HCT116 (cell line): ENCODE results near the gene ETAA1.

Experiments
- ELF1 ChIP-seq: IDR thresholded peaks from 2 replicates; pipeline ENCODE4 v1.6.1; 2012; ENCODE audit warnings: low read depth, borderline replicate concordance
- POLR2A ChIP-seq: IDR thresholded peaks from 2 replicates; pipeline ENCODE4 v1.7.0; 2011; ENCODE audit warnings: borderline replicate concordance; ENCODE audit not compliant: insufficient read depth, insufficient read length; ENCODE audit errors: extremely low read depth
- POLR2AphosphoS5 ChIP-seq: IDR thresholded peaks from 2 replicates; pipeline ENCODE4 v1.6.1; 2011; ENCODE audit warnings: mild to moderate bottlenecking, low read depth, low read length, moderate library complexity
- RAD21 ChIP-seq: IDR thresholded peaks from 2 replicates; pipeline ENCODE4 v1.6.1; 2012; ENCODE audit warnings: low read depth, mild to moderate bottlenecking
- ZNF274 ChIP-seq: fragments of 200-500 bp; sonication (Bioruptor generic); IDR thresholded peaks from 2 replicates; pipeline ENCODE4 v1.6.1; 2014; ENCODE audit warnings: mild to moderate bottlenecking, low read depth, low read length, inconsistent platforms
- TF ChIP-seq, protein P1 (sequence below), 3 experiments: fragments of 200-600 bp in 1 of 3; sonication (generic) in 1 of 3; IDR thresholded peaks in 2 of 3; conservative IDR thresholded peaks in 1 of 3; 2 replicates each; pipeline ENCODE4 v1.5.1; 2012 to 2017; ENCODE audit warnings: low read depth in 2 of 3, low read length in 2 of 3, antibody characterized with exemption in 1 of 3, borderline replicate concordance in 1 of 3, control low read depth in 1 of 3, mild to moderate bottlenecking in 1 of 3, mixed read lengths in 1 of 3, mixed run types in 1 of 3, moderate library complexity in 1 of 3; ENCODE audit not compliant: insufficient read depth in 1 of 3
- TF ChIP-seq, protein P2 (sequence below): IDR thresholded peaks from 2 replicates; pipeline ENCODE4 v1.6.1; 2012; ENCODE audit warnings: low read depth

DNA sequence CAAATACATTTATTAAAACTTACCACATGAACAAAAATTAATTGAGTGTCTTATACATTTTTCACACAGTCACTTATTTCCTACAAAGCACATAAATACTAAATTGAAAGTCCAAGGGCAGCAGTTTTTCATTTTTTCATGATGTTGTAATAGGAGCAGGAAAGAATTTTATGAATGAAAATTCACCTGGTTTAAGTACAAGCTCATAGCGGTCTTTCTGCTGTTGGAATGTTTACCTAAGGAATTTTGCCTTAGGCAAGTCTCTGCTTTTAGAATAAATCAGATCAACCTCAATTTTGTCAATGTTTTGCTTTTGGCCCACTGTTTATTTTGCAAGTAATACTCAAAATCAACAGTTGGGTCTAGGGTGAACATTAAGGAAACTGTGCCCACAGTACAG, 40.0 kb downstream of the ETAA1 start:
- TF ChIP-seq ZNF274 (no peak), POLR2AphosphoS5 (no peak), RAD21 (no peak), ELF1 (no peak), POLR2A (no peak)
- TF ChIP-seq, protein P1, sequence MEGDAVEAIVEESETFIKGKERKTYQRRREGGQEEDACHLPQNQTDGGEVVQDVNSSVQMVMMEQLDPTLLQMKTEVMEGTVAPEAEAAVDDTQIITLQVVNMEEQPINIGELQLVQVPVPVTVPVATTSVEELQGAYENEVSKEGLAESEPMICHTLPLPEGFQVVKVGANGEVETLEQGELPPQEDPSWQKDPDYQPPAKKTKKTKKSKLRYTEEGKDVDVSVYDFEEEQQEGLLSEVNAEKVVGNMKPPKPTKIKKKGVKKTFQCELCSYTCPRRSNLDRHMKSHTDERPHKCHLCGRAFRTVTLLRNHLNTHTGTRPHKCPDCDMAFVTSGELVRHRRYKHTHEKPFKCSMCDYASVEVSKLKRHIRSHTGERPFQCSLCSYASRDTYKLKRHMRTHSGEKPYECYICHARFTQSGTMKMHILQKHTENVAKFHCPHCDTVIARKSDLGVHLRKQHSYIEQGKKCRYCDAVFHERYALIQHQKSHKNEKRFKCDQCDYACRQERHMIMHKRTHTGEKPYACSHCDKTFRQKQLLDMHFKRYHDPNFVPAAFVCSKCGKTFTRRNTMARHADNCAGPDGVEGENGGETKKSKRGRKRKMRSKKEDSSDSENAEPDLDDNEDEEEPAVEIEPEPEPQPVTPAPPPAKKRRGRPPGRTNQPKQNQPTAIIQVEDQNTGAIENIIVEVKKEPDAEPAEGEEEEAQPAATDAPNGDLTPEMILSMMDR (IDR thresholded peaks at IDR 0.05 in 2 of 3, conservative IDR thresholded peaks at IDR 0.05 in 1 of 3; ENCODE audit: borderline replicate concordance in 1 of 3, insufficient read depth in 1 of 3, low read depth in 2 of 3, low read length in 2 of 3), result no peak
- TF ChIP-seq, protein P2, sequence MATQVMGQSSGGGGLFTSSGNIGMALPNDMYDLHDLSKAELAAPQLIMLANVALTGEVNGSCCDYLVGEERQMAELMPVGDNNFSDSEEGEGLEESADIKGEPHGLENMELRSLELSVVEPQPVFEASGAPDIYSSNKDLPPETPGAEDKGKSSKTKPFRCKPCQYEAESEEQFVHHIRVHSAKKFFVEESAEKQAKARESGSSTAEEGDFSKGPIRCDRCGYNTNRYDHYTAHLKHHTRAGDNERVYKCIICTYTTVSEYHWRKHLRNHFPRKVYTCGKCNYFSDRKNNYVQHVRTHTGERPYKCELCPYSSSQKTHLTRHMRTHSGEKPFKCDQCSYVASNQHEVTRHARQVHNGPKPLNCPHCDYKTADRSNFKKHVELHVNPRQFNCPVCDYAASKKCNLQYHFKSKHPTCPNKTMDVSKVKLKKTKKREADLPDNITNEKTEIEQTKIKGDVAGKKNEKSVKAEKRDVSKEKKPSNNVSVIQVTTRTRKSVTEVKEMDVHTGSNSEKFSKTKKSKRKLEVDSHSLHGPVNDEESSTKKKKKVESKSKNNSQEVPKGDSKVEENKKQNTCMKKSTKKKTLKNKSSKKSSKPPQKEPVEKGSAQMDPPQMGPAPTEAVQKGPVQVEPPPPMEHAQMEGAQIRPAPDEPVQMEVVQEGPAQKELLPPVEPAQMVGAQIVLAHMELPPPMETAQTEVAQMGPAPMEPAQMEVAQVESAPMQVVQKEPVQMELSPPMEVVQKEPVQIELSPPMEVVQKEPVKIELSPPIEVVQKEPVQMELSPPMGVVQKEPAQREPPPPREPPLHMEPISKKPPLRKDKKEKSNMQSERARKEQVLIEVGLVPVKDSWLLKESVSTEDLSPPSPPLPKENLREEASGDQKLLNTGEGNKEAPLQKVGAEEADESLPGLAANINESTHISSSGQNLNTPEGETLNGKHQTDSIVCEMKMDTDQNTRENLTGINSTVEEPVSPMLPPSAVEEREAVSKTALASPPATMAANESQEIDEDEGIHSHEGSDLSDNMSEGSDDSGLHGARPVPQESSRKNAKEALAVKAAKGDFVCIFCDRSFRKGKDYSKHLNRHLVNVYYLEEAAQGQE, result no peak
